Measurements from ENCODE around the gene METTL22.

GRCh38 chr16:8683640-8684039 is 62.1 kb downstream of the METTL22 start:
- TF ChIP-seq CTCF (IDR thresholded peaks at IDR 0.05; ENCODE audit: low read depth, low read length) (no peak), EZH2phosphoT487 (IDR thresholded peaks at IDR 0.05; ENCODE audit: low read depth) (no peak)
